ENCODE measurements around the gene RELT.

- TF ChIP-seq CTCF (IDR thresholded peaks at IDR 0.05 in 8 of 11, conservative IDR thresholded peaks at IDR 0.05 in 3 of 11) (no peak), POLR2AphosphoS5 (IDR thresholded peaks at IDR 0.05) (no peak)
Observed at GRCh38 chr11:73353422-73353821, 22.8 kb upstream of the RELT start.

Data from spleen (tissue), 7 donors.